PFSK-1 (cell line): ENCODE data around the gene SHH.

Source experiments
- FOXP2 ChIP-seq: optimal IDR thresholded peaks from 2 replicates; pipeline ENCODE3; 2011; ENCODE audit warnings: borderline replicate concordance, control low read depth, inconsistent platforms; ENCODE audit not compliant: insufficient read depth; ENCODE audit errors: extremely low read length, extremely low read depth
- POLR2AphosphoS5 ChIP-seq: IDR thresholded peaks from 2 replicates; pipeline ENCODE4 v1.6.1; 2012; ENCODE audit warnings: low read depth, mild to moderate bottlenecking, control low read depth, low read length, moderate library complexity
- REST ChIP-seq, 2 experiments: IDR thresholded peaks; 2 replicates each; pipeline versions ENCODE4 v1.6.1 to v1.8.0; 2011 to 2012; ENCODE audit warnings: low read depth in 2 of 2, low read length in 2 of 2, control low read depth in 1 of 2, inconsistent platforms in 1 of 2, mild to moderate bottlenecking in 1 of 2, moderate library complexity in 1 of 2; ENCODE audit not compliant: insufficient read depth in 1 of 2
- SIN3A ChIP-seq: IDR thresholded peaks from 2 replicates; pipeline ENCODE4 v1.6.1; 2012; ENCODE audit warnings: mild to moderate bottlenecking, low read length, moderate library complexity, borderline replicate concordance; ENCODE audit not compliant: insufficient read depth
- TAF1 ChIP-seq: IDR thresholded peaks from 2 replicates; pipeline ENCODE4 v1.6.1; 2012; ENCODE audit warnings: low read length, control low read depth, borderline replicate concordance; ENCODE audit not compliant: insufficient read depth

The SHH gene

GRCh38 chr7:155752756-155753445 lies 59.4 kb downstream of the SHH start:
- TF ChIP-seq REST (IDR thresholded peaks at IDR 0.05; ENCODE audit: insufficient read depth in 1 of 2, low read depth in 2 of 2, low read length in 2 of 2) (no peak), TAF1 (no peak), POLR2AphosphoS5 (no peak), SIN3A (no peak), FOXP2 (no peak)

- TF ChIP-seq POLR2AphosphoS5 (no peak), FOXP2 (no peak), REST (IDR thresholded peaks at IDR 0.05; ENCODE audit: insufficient read depth in 1 of 2, low read depth in 2 of 2, low read length in 2 of 2) (no peak)
Measured at GRCh38 chr7:155751409-155751808, 60.9 kb downstream of the SHH start.

GRCh38 chr7:155750255-155751125 lies 61.8 kb downstream of the SHH start:
- no peak for TF ChIP-seq POLR2AphosphoS5
- no peak for TF ChIP-seq TAF1
- TF ChIP-seq SIN3A = no peak
- no peak for TF ChIP-seq REST (IDR thresholded peaks at IDR 0.05; ENCODE audit: insufficient read depth in 1 of 2, low read depth in 2 of 2, low read length in 2 of 2)
- TF ChIP-seq FOXP2 = no peak
